ENCODE measurements around the gene ARHGAP25. TPM values are rescaled to one million over a fixed set of nuclear protein-coding genes. Genes with fewer than 3 reads are reported as not detected.

The ARHGAP25 gene
- polyA plus RNA-seq, 3 donors, result 20.8 to 56.8 (median 36.3) TPM

DNA sequence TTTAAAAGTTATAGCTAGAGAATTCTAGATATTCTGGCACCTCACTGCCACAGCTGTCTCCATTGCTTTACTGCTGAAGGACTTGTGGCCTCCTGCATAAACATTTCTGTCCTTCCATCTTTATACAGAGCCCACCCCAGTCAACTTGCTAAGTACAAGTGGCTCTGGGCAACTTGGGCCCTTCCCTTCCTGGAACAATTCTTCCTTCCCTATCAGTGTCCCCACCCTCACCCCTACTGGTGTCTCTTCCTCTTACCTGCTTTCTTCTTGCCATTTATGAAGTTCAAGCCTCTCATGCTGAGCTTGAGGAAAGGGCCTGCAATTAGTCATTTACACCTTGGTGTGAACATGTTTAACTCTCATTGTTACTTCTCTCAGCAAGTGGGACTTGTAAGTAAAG lies 45.0 kb downstream of the ARHGAP25 start:
- H3K27ac Mint-ChIP-seq, result peak overlapping the region; percentile 15 to 89 (median 78)
- peaks cover 67 to 78% of the 10 kb centered on the region in 2 donors for H3K4me1 ChIP-seq (ENCODE audit: control insufficient read depth in 1 of 2, insufficient read depth in 2 of 2, low read length in 2 of 2)
- H3K4me2 ChIP-seq (replicated peaks; ENCODE audit: extremely low read depth, low read length, poor library complexity, severe bottlenecking), result no peak overlapping the region
- intact Hi-C loops (cut with micrococcal nuclease), result no loop called here
- no peak for TF ChIP-seq CTCF (IDR thresholded peaks at IDR 0.05)
- H3K27me3 Mint-ChIP-seq (ENCODE audit: low read depth in 3 of 3), result peaks cover 0 to 3% (median 0%) of the 10 kb centered on the region in 3 donors
- no peak overlapping the region for H3K9ac ChIP-seq (ENCODE audit: insufficient read depth, low read length, poor library complexity, severe bottlenecking)
- H3K4me3 Mint-ChIP-seq, result no peak overlapping the region
- peaks cover 69 to 80% of the 10 kb centered on the region in 2 donors for H3K36me3 Mint-ChIP-seq
- H3K9me3 Mint-ChIP-seq, result peaks cover 0 to 1% (median 0%) of the 10 kb centered on the region in 7 donors
- H2AFZ ChIP-seq (ENCODE audit: insufficient read depth, low read depth, low read length, poor library complexity, severe bottlenecking), result no peak overlapping the region
- H3K36me3 ChIP-seq (replicated peaks in 1 of 2; ENCODE audit: control insufficient read depth in 1 of 2, insufficient read depth in 2 of 2, low read length in 2 of 2), result peaks cover 72 to 87% of the 10 kb centered on the region in 2 donors
- H3K4me3 ChIP-seq (replicated peaks in 1 of 3; ENCODE audit: low read depth in 2 of 3, low read length in 3 of 3), result no peak overlapping the region
- H3K27me3 ChIP-seq (ENCODE audit: control insufficient read depth in 2 of 2, insufficient read depth in 2 of 2, low read length in 2 of 2), result no peaks in the 10 kb centered on the region
- H4K20me1 ChIP-seq (ENCODE audit: insufficient read depth, low read length), result peaks cover 41% of the 10 kb centered on the region
- peaks cover 81% of the 10 kb centered on the region for H3K79me2 ChIP-seq (ENCODE audit: insufficient read depth, low read length)
- H3K27ac ChIP-seq (ENCODE audit: low read depth in 1 of 2, low read length in 2 of 2), result peak overlapping the region in 1 of 2 donors; percentile 69
- no peaks in the 10 kb centered on the region for H3K9me3 ChIP-seq (replicated peaks in 1 of 2; ENCODE audit: control insufficient read depth in 1 of 2, insufficient read depth in 1 of 2, low read length in 2 of 2)
- H3K4me1 Mint-ChIP-seq, result peaks cover 49% of the 10 kb centered on the region
- DNase-seq, result no peak

GRCh38 chr2:68784188-68784587 lies 49.6 kb downstream of the ARHGAP25 start:
- peaks cover 51 to 62% of the 10 kb centered on the region in 2 donors for H3K4me1 ChIP-seq (ENCODE audit: control insufficient read depth in 1 of 2, insufficient read depth in 2 of 2, low read length in 2 of 2)

More at GRCh38 chr2:68784188-68784587, 49.6 kb downstream of the ARHGAP25 start:
- Mint-ChIP-seq H3K4me1 (peaks cover 16% of the 10 kb centered on the region), H3K36me3 (peaks cover 38 to 47% of the 10 kb centered on the region in 2 donors), H3K9me3 (no peaks in the 10 kb centered on the region), H3K4me3 (peak overlapping the region in 1 of 2 donors; percentile 49), H3K27me3 (ENCODE audit: low read depth in 3 of 3) (peaks cover 0 to 3% (median 0%) of the 10 kb centered on the region in 3 donors), H3K27ac (no peak overlapping the region)
- H3K4me2 ChIP-seq (replicated peaks; ENCODE audit: extremely low read depth, low read length, poor library complexity, severe bottlenecking), result peak overlapping the region; percentile 55
- no CpG with 5 or more reads among the region's 2 CpGs for WGBS (ENCODE audit: insufficient coverage)
- no peak overlapping the region for H2AFZ ChIP-seq (ENCODE audit: insufficient read depth, low read depth, low read length, poor library complexity, severe bottlenecking)
- DNase-seq, result peak in 2 of 3 donors; percentile 56 to 59
- H3K4me3 ChIP-seq (replicated peaks in 1 of 3; ENCODE audit: low read depth in 2 of 3, low read length in 3 of 3), result peak overlapping the region in 1 of 3 experiments; percentile 45
- H4K20me1 ChIP-seq (ENCODE audit: insufficient read depth, low read length), result peaks cover 51% of the 10 kb centered on the region
- peak overlapping the region; percentile 18 to 79 for H3K27ac ChIP-seq (ENCODE audit: low read depth in 1 of 2, low read length in 2 of 2)
- no peaks in the 10 kb centered on the region for H3K27me3 ChIP-seq (ENCODE audit: control insufficient read depth in 2 of 2, insufficient read depth in 2 of 2, low read length in 2 of 2)
- no peak for TF ChIP-seq CTCF (IDR thresholded peaks at IDR 0.05)
- peaks cover 73% of the 10 kb centered on the region for H3K79me2 ChIP-seq (ENCODE audit: insufficient read depth, low read length)
- no peaks in the 10 kb centered on the region for H3K9me3 ChIP-seq (replicated peaks in 1 of 2; ENCODE audit: control insufficient read depth in 1 of 2, insufficient read depth in 1 of 2, low read length in 2 of 2)
- intact Hi-C loops (cut with micrococcal nuclease), result no loop called here
- H3K36me3 ChIP-seq (replicated peaks in 1 of 2; ENCODE audit: control insufficient read depth in 1 of 2, insufficient read depth in 2 of 2, low read length in 2 of 2), result peaks cover 73 to 96% of the 10 kb centered on the region in 2 donors
- no peak overlapping the region for H3K9ac ChIP-seq (ENCODE audit: insufficient read depth, low read length, poor library complexity, severe bottlenecking)

All from CD14-positive monocyte (primary cell).